NCI-H526 treated with DMSO at 0.1 percent for 48 hours (cell line): Measurements from ENCODE around the gene STIP1.

Experiments
- DNase-seq: peaks from one replicate; lab custom pipeline; 2025; lab: John Stamatoyannopoulos, UW

Gene STIP1

DNA sequence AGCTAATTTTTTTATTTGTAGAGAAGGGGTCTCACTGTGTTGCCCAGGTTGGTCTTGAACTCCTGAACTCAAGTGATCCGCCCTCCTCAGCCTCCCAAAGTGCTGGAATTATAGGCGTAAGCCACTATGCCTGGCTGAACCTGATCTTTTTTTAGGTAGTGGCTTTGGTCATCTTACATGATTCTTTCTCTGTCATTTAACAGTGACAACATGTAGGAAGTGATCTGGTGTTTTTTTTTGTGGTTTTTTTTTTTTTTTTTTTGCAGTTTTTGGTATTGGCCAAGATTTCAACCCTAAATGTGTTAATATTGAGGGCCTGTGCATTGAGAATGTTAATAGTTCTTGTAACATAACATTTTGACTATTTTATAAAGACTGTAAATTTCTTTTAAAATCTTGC, 12.5 kb downstream of the STIP1 start:
- no peak for DNase-seq

DNA sequence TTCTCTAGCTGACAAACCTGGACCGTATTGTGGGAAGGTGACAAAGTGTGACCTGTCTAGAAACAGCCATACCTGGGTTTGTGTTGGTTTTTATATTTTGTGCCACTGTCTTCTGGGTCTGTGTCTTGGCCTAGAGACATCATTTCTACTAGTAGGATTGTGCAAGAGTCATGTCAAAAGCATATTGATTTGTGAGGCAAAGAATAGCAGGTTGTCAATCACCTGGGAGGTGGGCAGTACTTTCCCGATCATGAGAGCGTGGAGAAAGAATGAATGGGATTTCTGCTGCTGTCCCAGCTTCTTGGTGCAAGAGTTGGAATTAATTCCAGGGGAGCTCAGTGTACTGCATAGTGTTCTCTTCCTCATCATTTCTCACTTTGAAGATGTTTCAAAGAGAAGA, 15.6 kb downstream of the STIP1 start:
- DNase-seq = no peak

- no peak for DNase-seq
Observed at GRCh38 chr11:64202992-64203391, 17.0 kb downstream of the STIP1 start.

DNA sequence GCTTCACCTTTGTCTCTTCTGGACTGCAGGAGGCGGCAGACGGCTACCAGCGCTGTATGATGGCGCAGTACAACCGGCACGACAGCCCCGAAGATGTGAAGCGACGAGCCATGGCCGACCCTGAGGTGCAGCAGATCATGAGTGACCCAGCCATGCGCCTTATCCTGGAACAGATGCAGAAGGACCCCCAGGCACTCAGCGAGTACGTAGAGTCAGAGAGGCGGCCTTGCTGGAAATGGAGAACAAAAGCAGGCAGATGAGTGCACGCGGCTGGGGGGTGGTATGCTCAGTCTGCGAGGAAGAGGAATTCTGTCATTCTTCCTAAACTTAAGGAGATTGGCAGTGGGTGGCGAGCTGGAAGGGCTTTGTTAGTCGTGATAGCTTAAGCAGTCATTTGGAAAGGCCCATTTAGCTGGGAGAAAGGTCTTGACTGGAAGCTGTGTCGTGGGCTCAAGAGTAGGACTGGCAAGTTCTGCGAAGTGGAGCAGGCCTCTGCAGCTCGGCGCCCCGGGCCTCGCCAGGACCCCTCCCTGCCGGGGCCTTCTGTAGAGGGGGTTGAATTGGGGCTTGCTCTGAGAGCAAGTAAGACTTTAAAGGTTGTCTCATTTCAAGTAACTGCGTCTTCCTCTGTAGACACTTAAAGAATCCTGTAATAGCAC, 17.6 kb downstream of the STIP1 start:
- no peak for DNase-seq

- DNase-seq = no peak
Observed at GRCh38 chr11:64204080-64204440, 18.1 kb downstream of the STIP1 start.

- peak; percentile 52 for DNase-seq
Observed at GRCh38 chr11:64204464-64204989, 18.6 kb downstream of the STIP1 start.

GRCh38 chr11:64206457-64207255, 20.7 kb downstream of the STIP1 start, which contains the start of gene FERMT3:
TSS of gene FERMT3 (plus strand) at chr11:64206721. CDS start at chr11:64207365, 644 bp downstream.
- no peak for DNase-seq

DNA sequence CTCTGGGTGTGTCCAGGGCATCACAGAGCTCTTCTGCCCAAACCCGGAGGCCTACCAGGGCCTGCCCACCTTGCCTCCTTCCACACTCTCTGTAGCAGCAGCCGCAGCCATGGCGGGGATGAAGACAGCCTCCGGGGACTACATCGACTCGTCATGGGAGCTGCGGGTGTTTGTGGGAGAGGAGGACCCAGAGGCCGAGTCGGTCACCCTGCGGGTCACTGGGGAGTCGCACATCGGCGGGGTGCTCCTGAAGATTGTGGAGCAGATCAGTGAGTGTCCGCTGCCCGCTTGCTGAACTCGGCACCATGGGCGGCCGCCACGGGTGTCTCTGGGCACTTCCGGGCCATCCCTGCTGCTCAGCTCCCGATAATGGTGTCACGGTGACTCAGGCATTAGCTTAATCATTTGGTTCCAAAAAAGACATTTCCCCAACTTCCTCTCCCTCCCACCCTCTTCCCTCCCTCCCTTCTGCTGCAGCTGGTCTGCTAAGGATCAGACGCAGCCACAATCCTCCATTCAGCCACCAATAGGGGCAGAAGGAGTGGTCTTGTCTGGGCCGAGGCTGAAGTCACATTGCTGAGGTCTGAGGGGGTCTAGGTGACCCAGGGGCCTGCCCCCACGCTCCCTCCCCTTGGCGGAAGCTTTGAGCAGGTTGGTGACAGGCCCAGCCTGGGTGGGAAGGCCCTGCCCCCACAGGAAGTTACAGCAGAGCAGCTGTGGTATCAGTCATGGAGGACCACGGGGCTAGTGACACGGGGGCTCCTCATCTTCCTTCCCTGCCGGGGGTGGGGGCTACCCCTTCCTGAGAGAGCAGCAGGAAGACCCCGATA, 21.5 kb downstream of the STIP1 start:
- no peak for DNase-seq

DNA sequence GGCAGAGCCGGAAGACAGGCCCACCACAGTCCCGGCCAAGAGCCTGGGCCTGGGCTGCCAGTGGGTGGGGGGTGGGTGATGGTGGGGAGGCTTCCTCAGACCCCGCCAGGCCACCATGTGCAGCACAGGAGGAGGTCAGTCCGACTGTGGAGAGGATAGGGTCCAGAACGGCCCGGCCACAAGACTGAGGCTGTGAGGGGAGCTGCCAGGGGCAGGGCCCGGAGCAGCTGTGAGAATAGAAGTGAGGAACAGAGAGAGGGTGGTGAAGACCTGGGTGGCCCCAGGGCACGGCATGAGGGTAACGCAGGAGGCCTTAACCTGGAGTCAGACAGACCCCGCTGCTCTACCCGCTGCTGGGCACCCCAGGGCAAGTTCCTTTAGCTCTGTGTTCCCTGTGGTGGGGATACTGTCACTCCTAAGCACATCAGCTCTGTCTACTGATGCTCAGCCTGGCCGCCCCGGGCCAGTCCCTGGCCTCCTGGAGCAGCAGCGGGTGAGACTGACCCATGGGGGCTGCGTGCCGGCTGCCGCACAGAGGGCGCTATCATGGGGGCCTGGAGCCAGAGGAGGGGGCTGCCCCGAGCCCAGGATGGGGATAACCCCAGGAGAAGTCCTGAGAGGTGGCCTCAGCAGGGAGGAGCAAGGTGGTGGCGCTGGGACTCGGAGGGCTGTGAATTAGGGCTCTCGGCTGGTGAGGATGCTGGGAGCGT, 22.3 kb downstream of the STIP1 start:
- DNase-seq = no peak

DNA sequence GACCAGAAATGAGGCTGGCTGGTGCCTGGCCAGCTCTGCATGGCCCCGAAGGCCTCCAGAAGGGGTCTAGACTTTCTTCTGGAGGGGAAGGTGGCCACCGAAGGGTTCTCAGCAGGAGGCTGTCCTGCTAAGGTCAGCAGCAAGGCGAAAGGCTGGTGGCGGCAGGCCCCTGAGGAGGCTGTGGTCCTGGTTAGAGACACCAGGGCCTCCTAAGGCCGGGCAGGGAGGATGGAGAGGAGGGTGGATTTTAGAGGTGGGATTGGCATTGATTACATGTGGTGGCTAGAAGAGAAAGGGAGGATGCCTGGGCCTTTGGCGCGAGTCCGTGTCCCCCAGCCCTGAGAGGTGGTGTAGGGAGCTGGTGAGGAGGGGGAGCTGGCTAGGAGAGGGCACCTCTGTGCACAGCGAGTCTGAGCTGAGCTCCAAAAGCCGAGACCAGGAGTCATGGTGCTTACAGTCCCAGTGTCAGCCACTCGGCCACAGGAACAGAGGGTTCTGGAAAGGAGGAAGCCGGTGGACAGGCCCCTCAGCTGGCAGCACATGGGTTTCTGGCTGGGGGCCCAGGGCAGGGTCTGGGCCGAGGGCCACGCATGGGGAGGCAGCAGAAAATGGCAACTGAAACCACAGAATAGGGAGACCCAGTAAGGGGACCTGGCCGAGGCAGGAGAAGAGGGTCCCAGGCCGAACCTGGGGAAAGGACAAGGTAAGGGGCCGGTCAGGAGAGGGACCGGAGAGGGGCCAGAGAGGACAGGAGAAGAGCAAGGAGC, 23.0 kb downstream of the STIP1 start:
- no peak for DNase-seq

DNA sequence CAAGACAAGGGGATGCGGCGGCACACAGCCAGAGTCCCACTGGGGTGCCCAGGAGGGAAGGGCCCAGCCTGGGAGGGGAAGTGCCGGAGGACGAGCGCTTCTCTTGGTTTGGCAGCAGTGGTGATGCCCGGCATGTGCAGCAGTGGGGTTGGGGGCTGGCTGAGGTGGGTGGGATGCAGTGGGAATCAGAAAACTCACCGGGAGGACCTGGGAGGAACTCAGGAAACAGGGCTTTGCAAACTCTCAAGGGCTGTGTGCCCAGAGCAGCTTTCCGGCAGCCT, 23.5 kb downstream of the STIP1 start:
- no peak for DNase-seq

GRCh38 chr11:64210301-64211020, 24.5 kb downstream of the STIP1 start:
- DNase-seq = no peak

- DNase-seq = no peak
Observed at GRCh38 chr11:64211181-64211872, 25.4 kb downstream of the STIP1 start.

GRCh38 chr11:64216879-64217278, 30.9 kb downstream of the STIP1 start:
- no peak for DNase-seq

DNA sequence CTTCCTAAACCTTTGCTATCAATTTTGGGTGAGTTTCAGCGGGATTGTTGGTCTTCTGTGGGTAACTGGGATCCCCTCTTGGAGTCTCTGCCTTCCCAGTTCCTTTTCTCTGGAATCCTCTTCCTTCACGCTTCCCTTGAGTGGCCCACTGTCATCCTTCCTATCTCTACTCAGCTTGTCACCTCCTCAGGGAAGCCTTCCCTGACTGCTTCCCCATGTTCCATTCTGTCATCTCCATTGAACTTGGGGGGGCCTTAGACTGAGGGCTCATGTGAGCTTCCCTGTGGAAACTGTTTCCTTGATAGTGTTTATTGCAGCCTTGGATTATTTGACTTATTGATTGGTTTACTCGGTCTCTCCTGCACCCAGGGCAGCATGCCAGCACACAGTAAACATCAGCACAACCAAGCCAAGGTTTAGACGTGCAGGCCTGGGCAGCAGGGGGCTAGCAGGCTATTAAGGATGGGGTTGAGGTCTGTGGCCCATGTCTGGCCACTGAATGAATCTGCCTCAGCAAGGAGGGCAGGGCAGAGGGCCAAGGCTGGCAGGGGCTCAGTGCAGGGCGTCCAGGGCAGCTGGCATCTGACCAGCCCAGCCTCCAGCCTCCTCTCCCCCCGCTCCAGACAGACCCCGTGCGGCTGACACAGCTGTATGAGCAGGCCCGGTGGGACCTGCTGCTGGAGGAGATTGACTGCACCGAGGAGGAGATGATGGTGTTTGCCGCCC, 32.8 kb downstream of the STIP1 start:
- no peak for DNase-seq

- DNase-seq = no peak
Observed at GRCh38 chr11:64219354-64219684, 33.3 kb downstream of the STIP1 start.

GRCh38 chr11:64219755-64220154, 33.8 kb downstream of the STIP1 start:
- no peak for DNase-seq

DNA sequence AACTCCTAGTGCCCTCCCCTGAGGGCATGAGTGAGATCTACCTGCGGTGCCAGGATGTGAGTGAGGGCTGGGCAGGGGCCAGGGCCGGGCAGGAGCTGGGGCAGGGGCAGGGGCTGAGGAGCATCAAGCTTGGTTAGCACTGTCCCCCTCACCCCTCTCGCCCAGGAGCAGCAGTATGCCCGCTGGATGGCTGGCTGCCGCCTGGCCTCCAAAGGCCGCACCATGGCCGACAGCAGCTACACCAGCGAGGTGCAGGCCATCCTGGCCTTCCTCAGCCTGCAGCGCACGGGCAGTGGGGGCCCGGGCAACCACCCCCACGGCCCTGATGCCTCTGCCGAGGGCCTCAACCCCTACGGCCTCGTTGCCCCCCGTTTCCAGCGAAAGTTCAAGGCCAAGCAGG, 34.3 kb downstream of the STIP1 start:
- DNase-seq = no peak

DNA sequence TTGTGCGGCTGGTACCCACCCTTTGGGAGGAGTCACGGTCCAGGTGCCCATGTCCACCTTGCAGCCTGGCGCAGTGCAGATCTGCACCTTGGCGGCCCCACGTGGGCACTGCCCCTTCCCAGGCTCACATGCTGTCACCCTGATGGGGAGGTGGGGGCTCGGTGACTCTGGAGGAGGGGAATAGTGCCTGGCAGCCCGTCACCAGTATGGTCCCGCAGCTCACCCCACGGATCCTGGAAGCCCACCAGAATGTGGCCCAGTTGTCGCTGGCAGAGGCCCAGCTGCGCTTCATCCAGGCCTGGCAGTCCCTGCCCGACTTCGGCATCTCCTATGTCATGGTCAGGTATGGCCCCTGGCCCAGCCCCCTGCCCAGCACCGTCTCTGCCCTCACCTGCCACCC, 34.8 kb downstream of the STIP1 start:
- DNase-seq = no peak

DNA sequence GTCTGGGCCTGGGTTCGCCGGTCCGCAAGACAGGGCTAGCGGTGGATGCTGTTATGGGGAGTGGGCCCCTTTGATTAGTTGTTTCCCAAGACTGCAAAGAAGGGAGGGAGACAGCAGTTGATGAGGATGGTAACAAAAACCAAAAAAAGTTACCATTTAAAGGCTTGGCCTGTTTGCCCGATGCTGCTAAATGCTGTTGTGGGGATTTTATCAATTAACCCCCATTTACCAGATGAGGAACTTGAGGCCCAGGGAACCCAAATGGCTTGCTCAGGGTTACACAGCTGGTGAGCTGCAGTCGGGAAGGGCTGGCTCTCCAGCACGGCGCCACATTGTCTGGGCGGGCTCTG, 36.7 kb downstream of the STIP1 start:
- no peak for DNase-seq
